Measurements from ENCODE around the gene PTPN14. TPM values are rescaled to one million over a fixed set of nuclear protein-coding genes. Genes with fewer than 3 reads are reported as not detected.

PTPN14 gene
- total RNA-seq, 1 experiment from 2014 or later: 88.4 TPM

GRCh38 chr1:214472364-214472763 lies 79.0 kb downstream of the PTPN14 start (continued):
- TF ChIP-seq ZNF532 (CRISPR knock-in tag; IDR thresholded peaks at IDR 0.05; ENCODE audit: borderline replicate concordance): no peak

DNA sequence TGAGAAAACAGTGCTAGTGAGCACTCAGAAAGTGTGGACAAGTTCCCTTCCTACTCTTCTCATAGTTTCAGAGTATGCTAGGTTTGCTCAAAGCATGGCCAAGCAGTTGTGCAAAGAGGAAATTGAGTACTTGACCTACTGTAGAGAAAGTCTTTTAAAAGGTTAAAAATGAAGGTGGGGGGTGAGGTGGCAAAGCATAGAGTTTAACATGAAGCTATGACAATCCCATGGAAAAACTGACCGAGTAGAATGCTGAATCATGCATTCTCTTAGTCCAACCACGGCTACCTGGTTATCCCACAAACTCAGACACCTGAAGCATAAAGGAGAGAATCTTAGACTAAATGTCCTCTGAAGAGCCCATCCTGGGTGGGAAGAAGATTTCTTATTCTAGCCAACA lies 79.9 kb downstream of the PTPN14 start:
- Mint-ChIP-seq H3K4me1 (peaks cover 73% of the 10 kb centered on the region), H3K27ac (0 out of 2 replicates have a peak overlapping the region, but pooled peaks have one; percentile 26), H3K4me3 (no peak overlapping the region), H3K36me3 (no peaks in the 10 kb centered on the region), H3K9me3 (no peaks in the 10 kb centered on the region), H3K27me3 (ENCODE audit: low read depth) (no peaks in the 10 kb centered on the region)
- POLR2A ChIA-PET: no interaction called here
- no peak for TF ChIP-seq HMGA2 (CRISPR knock-in tag; IDR thresholded peaks at IDR 0.05)
- TF ChIP-seq, protein P1, sequence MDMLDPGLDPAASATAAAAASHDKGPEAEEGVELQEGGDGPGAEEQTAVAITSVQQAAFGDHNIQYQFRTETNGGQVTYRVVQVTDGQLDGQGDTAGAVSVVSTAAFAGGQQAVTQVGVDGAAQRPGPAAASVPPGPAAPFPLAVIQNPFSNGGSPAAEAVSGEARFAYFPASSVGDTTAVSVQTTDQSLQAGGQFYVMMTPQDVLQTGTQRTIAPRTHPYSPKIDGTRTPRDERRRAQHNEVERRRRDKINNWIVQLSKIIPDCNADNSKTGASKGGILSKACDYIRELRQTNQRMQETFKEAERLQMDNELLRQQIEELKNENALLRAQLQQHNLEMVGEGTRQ (CRISPR knock-in tag; IDR thresholded peaks at IDR 0.05): no peak
- TF ChIP-seq RORB (CRISPR knock-in tag; IDR thresholded peaks at IDR 0.05): no peak
- no peak for TF ChIP-seq FOXJ3 (CRISPR knock-in tag; IDR thresholded peaks at IDR 0.05; ENCODE audit: borderline replicate concordance)
- no peak for TF ChIP-seq ATF1 (CRISPR knock-in tag; IDR thresholded peaks at IDR 0.05)
- CTCF ChIA-PET: interaction anchor here (0.7 to 2.1 kb wide), 4 partner anchors 23 to 138 kb away, joined by 3 to 9 read pairs (median 3); partner anchors contain the start of gene PTPN14
- no peak for DNase-seq (ENCODE audit: low spot score)
- ATAC-seq: no peak

DNA sequence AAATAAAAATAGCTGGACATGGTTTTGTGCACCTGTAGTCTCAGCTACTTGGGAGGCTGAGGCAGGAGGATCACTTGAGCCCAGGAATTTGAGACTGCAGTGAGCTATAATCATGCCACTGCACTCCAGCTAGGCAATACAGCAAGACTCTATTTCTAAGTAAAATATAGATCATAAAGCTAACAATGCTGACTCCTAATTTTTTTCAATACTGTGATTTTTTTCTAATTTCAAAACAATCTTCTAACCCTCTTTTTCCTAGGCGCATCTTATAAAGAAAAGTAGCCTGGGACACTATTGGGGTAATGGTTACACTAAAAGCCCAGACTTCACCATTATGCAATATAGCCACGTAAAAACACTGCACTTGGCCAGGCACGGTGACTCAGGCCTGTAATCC lies 81.3 kb downstream of the PTPN14 start:
- Mint-ChIP-seq H3K9me3 (no peaks in the 10 kb centered on the region), H3K27me3 (ENCODE audit: low read depth) (no peaks in the 10 kb centered on the region), H3K27ac (no peak overlapping the region), H3K36me3 (no peaks in the 10 kb centered on the region), H3K4me1 (peaks cover 63% of the 10 kb centered on the region), H3K4me3 (no peak overlapping the region)
- TF ChIP-seq IRF2 (CRISPR knock-in tag; IDR thresholded peaks at IDR 0.05; ENCODE audit: borderline replicate concordance, low read depth) (no peak), ZMAT4 (CRISPR knock-in tag; IDR thresholded peaks at IDR 0.05) (no peak), NR3C1 (CRISPR knock-in tag; conservative IDR thresholded peaks at IDR 0.05; ENCODE audit: low read depth) (no peak), ZBTB21 (CRISPR knock-in tag; IDR thresholded peaks at IDR 0.05; ENCODE audit: borderline replicate concordance) (no peak), ZNF423 (CRISPR knock-in tag; IDR thresholded peaks at IDR 0.05) (no peak)
- TF ChIP-seq, protein P2, sequence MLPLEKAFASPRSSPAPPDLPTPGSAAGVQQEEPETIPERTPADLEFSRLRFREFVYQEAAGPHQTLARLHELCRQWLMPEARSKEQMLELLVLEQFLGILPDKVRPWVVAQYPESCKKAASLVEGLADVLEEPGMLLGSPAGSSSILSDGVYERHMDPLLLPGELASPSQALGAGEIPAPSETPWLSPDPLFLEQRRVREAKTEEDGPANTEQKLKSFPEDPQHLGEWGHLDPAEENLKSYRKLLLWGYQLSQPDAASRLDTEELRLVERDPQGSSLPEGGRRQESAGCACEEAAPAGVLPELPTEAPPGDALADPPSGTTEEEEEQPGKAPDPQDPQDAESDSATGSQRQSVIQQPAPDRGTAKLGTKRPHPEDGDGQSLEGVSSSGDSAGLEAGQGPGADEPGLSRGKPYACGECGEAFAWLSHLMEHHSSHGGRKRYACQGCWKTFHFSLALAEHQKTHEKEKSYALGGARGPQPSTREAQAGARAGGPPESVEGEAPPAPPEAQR (CRISPR knock-in tag; IDR thresholded peaks at IDR 0.05): no peak
- TF ChIP-seq, protein P3, sequence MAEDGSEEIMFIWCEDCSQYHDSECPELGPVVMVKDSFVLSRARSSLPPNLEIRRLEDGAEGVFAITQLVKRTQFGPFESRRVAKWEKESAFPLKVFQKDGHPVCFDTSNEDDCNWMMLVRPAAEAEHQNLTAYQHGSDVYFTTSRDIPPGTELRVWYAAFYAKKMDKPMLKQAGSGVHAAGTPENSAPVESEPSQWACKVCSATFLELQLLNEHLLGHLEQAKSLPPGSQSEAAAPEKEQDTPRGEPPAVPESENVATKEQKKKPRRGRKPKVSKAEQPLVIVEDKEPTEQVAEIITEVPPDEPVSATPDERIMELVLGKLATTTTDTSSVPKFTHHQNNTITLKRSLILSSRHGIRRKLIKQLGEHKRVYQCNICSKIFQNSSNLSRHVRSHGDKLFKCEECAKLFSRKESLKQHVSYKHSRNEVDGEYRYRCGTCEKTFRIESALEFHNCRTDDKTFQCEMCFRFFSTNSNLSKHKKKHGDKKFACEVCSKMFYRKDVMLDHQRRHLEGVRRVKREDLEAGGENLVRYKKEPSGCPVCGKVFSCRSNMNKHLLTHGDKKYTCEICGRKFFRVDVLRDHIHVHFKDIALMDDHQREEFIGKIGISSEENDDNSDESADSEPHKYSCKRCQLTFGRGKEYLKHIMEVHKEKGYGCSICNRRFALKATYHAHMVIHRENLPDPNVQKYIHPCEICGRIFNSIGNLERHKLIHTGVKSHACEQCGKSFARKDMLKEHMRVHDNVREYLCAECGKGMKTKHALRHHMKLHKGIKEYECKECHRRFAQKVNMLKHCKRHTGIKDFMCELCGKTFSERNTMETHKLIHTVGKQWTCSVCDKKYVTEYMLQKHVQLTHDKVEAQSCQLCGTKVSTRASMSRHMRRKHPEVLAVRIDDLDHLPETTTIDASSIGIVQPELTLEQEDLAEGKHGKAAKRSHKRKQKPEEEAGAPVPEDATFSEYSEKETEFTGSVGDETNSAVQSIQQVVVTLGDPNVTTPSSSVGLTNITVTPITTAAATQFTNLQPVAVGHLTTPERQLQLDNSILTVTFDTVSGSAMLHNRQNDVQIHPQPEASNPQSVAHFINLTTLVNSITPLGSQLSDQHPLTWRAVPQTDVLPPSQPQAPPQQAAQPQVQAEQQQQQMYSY (CRISPR knock-in tag; IDR thresholded peaks at IDR 0.05): no peak
- ChIA-PET POLR2A (interaction anchor here (0.7 kb wide), 1 partner anchor 11 kb away, joined by 3 read pairs; no protein-coding TSS in a partner anchor), CTCF (interaction anchor here (1.5 kb wide), 1 partner anchor 24 kb away, joined by 3 read pairs; no protein-coding TSS in a partner anchor)
- no peak for ATAC-seq
- DNase-seq (ENCODE audit: low spot score): no peak
